Measurements from ENCODE around the gene ACSL6. TPM values are rescaled to one million over a fixed set of nuclear protein-coding genes. Genes with fewer than 3 reads are reported as not detected.

The ACSL6 gene
- polyA plus RNA-seq, 3 donors, result 1.4 to 2.4 (median 1.8) TPM

- DNase-seq, result no peak
Observed at GRCh38 chr5:132017316-132017715, 5.9 kb upstream of the ACSL6 start.

GRCh38 chr5:132016721-132017250 is 5.3 kb upstream of the ACSL6 start:
- no peak for DNase-seq

GRCh38 chr5:132013711-132014110 is 2.3 kb upstream of the ACSL6 start:
- no peak for DNase-seq

- DNase-seq, result no peak
Observed at GRCh38 chr5:132013006-132013689, 1.7 kb upstream of the ACSL6 start.

GRCh38 chr5:132012371-132013005 is 1.0 kb upstream of the ACSL6 start:
- DNase-seq, result peak; percentile 84

GRCh38 chr5:132010989-132011621 is 353 bp downstream of the ACSL6 start:
- no peak for DNase-seq

GRCh38 chr5:132010645-132010988 is 841 bp downstream of the ACSL6 start:
- DNase-seq, result no peak

- DNase-seq, result no peak
Observed at GRCh38 chr5:132009706-132010405, 1.6 kb downstream of the ACSL6 start.

- DNase-seq, result no peak
Observed at GRCh38 chr5:132008961-132009680, 2.3 kb downstream of the ACSL6 start.

- DNase-seq, result no peak
Observed at GRCh38 chr5:132008163-132008473, 3.3 kb downstream of the ACSL6 start.

- DNase-seq, result peak; percentile 60
Observed at GRCh38 chr5:132007399-132008162, 3.9 kb downstream of the ACSL6 start.

GRCh38 chr5:132006331-132007120 is 4.9 kb downstream of the ACSL6 start:
- DNase-seq, result no peak

- DNase-seq, result no peak
Observed at GRCh38 chr5:132005591-132005990, 5.9 kb downstream of the ACSL6 start.

GRCh38 chr5:132003982-132004381 is 7.5 kb downstream of the ACSL6 start:
- no peak for DNase-seq

GRCh38 chr5:132003170-132003744 is 8.2 kb downstream of the ACSL6 start:
- DNase-seq, result no peak

GRCh38 chr5:132002757-132003156 is 8.7 kb downstream of the ACSL6 start:
- no peak for DNase-seq

GRCh38 chr5:132001647-132002561 is 9.6 kb downstream of the ACSL6 start:
- DNase-seq, result no peak

- DNase-seq, result no peak
Observed at GRCh38 chr5:132000677-132001453, 10.6 kb downstream of the ACSL6 start.
